Measurements from ENCODE around the gene PHOSPHO1.
"Not testable (repeated sequence)": the region's sequence is repeated elsewhere in the genome, so short reads cannot be mapped to it uniquely, and the experiment has no call there.

Gene PHOSPHO1

DNA sequence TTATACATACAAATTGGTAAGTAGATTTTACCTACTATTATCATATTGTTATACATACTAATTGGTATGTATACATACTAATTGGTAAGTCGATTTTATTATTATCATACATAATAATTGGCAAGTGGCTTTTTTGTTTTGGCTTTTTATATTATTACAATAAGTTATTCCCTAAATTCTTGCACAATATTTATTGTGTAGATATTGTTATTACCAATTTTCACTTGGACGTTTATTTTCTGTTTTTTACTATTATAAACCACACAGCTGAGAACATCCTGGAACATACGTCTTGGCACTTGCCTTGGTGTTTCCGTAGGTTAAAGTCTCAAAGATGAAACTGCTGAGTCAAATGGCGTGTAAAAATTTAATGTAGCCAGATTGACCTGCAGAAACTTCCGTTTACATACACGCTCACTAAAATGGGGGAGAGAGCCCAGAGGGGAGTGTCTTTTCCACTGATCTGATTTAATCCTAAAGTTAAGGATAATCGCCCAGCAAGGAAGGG, 39.1 kb downstream of the PHOSPHO1 start:
- Histone ChIP-seq H3K4me3 (ENCODE audit: low read depth, low read length) (peak overlapping the region; percentile 88), H3K27me3 (ENCODE audit: insufficient read depth, low read depth, severe bottlenecking) (no peaks in the 10 kb centered on the region), H3K27ac (peak overlapping the region; percentile 99), H3K9me3 (ENCODE audit: severe bottlenecking) (no peaks in the 10 kb centered on the region), H3K36me3 (no peaks in the 10 kb centered on the region; the same call in 1 of the 2 replicates)
- DNase-seq: no peak
- TF ChIP-seq CTCF (IDR thresholded peaks at IDR 0.05; ENCODE audit: low read depth, low read length): no peak

DNA sequence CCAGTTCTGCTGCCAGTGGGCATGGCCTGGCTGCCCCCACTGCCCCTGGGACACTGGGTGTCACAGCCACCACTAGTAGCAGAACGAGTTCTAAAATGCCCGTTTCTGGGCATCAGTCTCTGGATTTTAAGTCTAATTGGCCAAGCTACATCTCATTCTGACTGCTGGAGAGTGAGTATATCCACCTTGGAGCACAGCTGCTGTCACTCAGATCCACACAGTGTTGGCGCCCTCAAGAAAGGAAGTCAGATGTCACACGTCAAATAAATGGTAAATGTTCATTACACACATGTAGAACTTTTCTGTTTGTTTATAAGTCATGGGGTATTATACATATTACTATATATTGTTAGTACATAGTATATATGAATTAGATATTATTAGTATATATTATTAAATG, 39.7 kb downstream of the PHOSPHO1 start:
- no peak overlapping the region for H3K27ac ChIP-seq
- DNase-seq: no peak
- TF ChIP-seq CTCF (IDR thresholded peaks at IDR 0.05; ENCODE audit: low read depth, low read length): no peak
- H3K36me3 ChIP-seq: no peaks in the 10 kb centered on the region; the same call in 1 of the 2 replicates
- no peaks in the 10 kb centered on the region for H3K27me3 ChIP-seq (ENCODE audit: insufficient read depth, low read depth, severe bottlenecking)
- H3K4me3 ChIP-seq (ENCODE audit: low read depth, low read length): no peak overlapping the region
- peaks cover under 1% of the 10 kb centered on the region for H3K9me3 ChIP-seq (ENCODE audit: severe bottlenecking)

- Histone ChIP-seq H3K27me3 (ENCODE audit: insufficient read depth, low read depth, severe bottlenecking) (no peaks in the 10 kb centered on the region), H3K4me3 (ENCODE audit: low read depth, low read length) (no peak overlapping the region), H3K9me3 (ENCODE audit: severe bottlenecking) (peaks cover 26% of the 10 kb centered on the region), H3K36me3 (no peaks in the 10 kb centered on the region; the same call in 1 of the 2 replicates), H3K27ac (no peak overlapping the region)
- TF ChIP-seq CTCF (IDR thresholded peaks at IDR 0.05; ENCODE audit: low read depth, low read length): no peak
- DNase-seq: no peak
Measured at GRCh38 chr17:49187301-49187700, 43.3 kb downstream of the PHOSPHO1 start.

DNA sequence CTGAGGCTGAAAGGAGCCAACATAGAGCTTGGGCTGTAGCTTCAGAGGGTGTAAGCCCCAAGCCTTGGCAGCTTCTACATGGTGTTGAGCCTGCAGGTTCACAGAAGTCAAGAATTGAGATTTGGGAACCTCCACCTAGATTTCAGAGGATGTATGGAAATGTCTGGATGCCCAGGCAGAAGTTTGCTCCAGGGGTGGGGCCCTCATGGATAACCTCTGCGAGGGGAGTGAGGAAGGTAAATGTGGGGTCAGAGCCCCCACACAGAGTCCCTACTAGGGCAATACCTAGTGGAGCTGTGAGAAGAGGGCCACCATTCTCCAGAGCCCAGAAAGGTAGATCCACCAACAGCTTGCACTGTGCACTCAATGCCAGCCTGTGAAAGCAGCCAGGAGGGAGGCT, 45.2 kb downstream of the PHOSPHO1 start:
- not testable (repeated sequence) for H3K36me3 ChIP-seq; DNase-seq; H3K27ac ChIP-seq; H3K27me3 ChIP-seq (ENCODE audit: insufficient read depth, low read depth, severe bottlenecking); H3K4me3 ChIP-seq (ENCODE audit: low read depth, low read length)
- peaks cover 26% of the 10 kb centered on the region for H3K9me3 ChIP-seq (ENCODE audit: severe bottlenecking)

GRCh38 chr17:49184522-49184921, 46.1 kb downstream of the PHOSPHO1 start:
- peaks cover 26% of the 10 kb centered on the region for H3K9me3 ChIP-seq (ENCODE audit: severe bottlenecking)
- not testable (repeated sequence) for H3K4me3 ChIP-seq (ENCODE audit: low read depth, low read length); H3K27ac ChIP-seq; H3K36me3 ChIP-seq; DNase-seq; H3K27me3 ChIP-seq (ENCODE audit: insufficient read depth, low read depth, severe bottlenecking)

DNA sequence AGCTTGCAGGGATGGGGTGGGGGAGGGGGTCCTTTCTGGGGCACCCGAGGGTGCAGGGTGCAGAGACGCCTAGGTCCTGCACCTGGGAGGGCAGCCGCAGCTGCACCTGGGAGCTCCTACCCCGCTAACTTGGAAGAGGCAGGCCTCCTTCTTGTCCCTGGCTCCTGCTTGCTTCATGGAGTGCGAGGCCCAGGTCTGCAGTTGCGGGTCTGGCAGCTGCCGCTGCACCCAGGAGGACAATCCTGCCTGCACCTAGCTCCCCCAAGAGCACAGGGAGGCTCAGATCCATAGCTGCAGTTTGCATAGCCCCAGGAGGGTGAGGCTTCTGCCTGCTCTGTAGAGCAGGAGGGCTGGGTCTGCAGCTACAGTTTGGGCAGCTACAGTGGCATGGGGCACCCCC, 46.8 kb downstream of the PHOSPHO1 start:
- TF ChIP-seq CTCF (IDR thresholded peaks at IDR 0.05; ENCODE audit: low read depth, low read length): no peak
- H3K27me3 ChIP-seq (ENCODE audit: insufficient read depth, low read depth, severe bottlenecking): no peaks in the 10 kb centered on the region
- DNase-seq: no peak
- H3K36me3 ChIP-seq: no peaks in the 10 kb centered on the region
- H3K9me3 ChIP-seq (ENCODE audit: severe bottlenecking): peaks cover 26% of the 10 kb centered on the region
- H3K27ac ChIP-seq: no peak overlapping the region
- no peak overlapping the region for H3K4me3 ChIP-seq (ENCODE audit: low read depth, low read length)

DNA sequence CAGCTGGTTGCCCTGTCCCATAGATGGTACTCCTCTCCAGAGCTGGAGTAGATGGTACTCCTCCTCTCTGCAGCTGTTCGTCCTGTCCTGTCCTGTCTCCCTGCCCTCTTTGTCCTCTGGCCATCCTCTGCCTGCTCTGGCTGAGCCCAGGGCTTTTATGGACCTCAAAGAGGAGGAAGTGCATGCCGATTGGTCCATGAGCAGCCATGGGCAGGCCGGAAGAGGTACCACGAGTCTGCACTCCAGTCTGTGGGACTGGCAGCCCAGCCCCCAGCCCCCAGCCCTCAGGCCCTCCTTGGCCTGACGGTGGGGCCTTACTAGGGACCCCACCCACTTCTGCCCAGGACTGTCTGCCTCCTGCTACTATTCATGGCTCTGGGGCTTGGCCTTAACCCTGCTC, 47.2 kb downstream of the PHOSPHO1 start:
- Histone ChIP-seq H3K9me3 (ENCODE audit: severe bottlenecking) (peaks cover 26% of the 10 kb centered on the region), H3K27ac (no peak overlapping the region)

More for the DNA sequence above, 47.2 kb downstream of the PHOSPHO1 start:
- H3K27me3 ChIP-seq (ENCODE audit: insufficient read depth, low read depth, severe bottlenecking): no peaks in the 10 kb centered on the region
- no peak for DNase-seq
- no peak for TF ChIP-seq CTCF (IDR thresholded peaks at IDR 0.05; ENCODE audit: low read depth, low read length)
- no peaks in the 10 kb centered on the region for H3K36me3 ChIP-seq
- no peak overlapping the region for H3K4me3 ChIP-seq (ENCODE audit: low read depth, low read length)

All from WERI-Rb-1 (cell line).